HG03159 (cell line): ENCODE data around the gene GIPC3.

Experiments
- ATAC-seq: cut with Tn5 transposase; IDR thresholded peaks from one replicate; pipeline ENCODE4 v1.9.1; 2021; ENCODE audit warnings: mild to moderate bottlenecking, moderate library complexity; ENCODE audit not compliant: unreplicated experiment

Gene GIPC3

DNA sequence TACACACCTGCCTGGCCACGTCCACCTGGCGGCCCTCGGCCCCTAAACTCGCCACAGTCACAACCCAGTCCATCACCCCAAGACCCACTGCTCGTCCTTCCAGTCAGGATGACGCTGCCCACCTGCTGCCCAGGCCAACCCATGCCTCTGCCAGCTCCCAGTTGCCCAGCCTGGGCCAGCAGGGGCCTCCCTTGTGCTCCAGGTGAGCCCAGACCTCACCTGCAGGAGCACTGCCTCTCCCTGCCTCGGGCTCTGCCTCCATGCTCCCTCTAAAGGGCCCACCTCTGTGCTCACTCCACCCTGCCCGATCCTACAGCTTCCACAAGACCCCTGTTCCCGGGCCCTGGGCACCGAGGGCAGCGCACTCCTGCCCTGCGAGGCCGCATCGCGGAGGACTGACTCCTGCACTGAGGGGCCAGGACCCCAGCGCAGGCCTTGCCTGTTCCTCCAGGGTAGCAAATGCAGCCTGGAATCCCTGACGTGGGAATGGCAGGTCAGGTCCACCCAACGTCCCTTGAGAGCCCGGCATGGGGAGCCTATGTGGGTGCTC, 49.3 kb downstream of the GIPC3 start:
- no peak for ATAC-seq

- ATAC-seq = no peak
Measured at GRCh38 chr19:3636506-3636905, 51.2 kb downstream of the GIPC3 start.

- ATAC-seq = no peak
Measured at GRCh38 chr19:3636962-3637361, 51.7 kb downstream of the GIPC3 start.

- ATAC-seq = no peak
Measured at GRCh38 chr19:3637621-3638020, 52.3 kb downstream of the GIPC3 start.

DNA sequence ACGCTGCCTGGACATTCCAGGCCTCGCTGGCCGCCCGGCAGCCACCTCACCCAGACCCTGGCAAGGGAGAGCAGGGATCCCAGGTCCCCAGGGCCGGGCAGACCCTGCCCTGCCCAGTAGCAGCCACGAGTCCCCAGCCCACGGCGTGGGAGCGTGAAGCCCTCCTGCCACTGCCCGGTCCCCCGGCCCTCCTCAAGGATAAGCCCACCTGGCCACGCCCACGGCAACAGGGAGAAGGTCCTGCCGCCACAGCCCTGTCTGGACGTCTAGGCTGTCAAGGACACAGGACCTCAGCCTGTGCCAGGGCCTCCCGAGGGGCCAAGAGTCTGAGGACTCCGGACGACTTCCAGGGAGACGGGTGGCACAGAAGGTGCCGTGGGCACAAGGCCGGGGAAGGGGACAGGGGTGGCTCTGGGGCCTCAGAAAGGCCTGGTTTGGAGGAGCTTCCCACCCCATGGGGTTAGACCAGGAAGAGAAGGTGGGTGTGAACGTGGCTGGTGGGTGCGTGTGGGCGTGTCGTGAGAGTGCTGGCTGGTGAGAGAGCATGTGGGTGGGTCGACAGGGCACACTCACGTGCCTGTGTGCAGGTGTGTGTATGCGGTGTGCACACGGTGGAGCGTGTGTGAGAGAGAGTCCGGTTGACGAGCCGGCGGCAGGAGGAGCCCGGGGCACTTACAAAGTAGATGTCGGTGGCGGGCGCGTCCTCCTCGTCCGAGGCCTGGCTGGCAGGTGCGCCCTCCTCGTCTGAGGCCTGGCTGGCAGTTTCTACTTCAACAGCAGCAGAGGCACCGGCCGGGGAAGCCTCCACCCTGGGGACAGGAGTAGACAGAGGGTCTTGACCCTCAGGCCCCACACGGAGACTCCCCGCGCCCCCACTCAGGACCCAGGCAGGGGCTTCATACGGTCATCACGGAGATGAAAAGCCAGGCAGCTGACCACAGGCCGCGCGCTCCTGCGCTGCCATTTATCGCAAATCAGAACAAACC, 53.2 kb downstream of the GIPC3 start:
- ATAC-seq = no peak

DNA sequence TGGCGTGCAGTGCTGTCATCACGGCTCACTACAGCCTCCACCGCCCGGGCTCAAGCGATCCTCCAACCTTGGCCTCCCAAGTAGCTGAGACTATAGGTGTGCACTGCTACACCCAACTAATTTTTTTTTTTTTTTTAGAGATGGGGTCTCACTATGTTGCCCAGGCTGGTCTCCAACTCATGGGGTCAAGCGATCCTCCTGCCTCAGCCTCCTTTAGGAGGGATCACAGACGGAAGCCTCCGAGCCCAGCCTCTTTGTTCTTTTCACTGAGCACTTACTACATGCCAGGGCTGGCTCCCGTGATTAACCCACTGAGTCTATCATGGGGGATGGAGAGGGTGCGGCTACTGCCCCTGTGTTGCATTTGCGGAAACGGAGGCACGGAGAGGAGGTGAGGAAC, 54.2 kb downstream of the GIPC3 start:
- no peak for ATAC-seq

- ATAC-seq = no peak
Measured at GRCh38 chr19:3641515-3642269, 56.4 kb downstream of the GIPC3 start.

DNA sequence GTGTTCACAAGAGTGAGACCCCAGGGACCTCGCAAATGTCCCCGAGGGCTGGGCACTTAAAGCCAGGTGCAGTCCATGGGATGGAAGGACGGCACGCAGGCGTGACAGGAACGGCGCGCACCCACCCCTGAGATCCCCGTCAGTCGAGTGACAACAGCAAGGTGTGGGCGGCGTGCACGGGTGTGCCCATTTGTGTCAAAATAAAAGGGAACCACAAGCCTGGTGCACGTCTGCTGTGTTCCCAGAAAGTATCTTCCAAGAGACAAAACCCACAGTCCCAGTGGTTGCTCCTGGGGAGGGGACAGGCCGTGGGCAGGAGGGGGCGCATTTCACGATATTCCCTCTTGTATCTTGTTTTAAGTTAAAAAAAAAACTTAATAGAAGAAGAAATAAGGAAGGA, 57.0 kb downstream of the GIPC3 start:
- no peak for ATAC-seq
